Measurements from ENCODE around the gene WDR82.
A peak's percentile ranks its signal among the peaks of the same experiment; 100 is the strongest.

Gene WDR82

DNA sequence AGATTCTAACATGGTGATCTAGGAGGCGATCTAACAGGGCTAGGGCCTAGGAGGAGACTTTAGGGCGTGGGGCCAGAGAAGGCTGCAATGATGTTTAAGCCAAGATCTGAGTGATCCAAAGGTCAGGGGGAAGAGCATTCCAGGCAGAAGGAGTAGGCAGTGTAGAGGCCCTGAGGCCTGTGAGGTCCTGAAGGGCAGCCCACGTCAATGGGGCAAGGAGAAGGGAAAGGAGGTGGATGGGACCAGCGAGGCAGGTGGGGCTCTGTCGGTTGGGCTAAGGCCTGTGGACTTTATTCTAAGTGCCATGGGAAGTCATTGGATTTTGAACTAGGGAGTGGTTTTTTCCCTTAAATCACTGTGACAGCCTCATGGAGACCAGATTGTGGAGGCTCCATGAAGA, 27.5 kb upstream of the WDR82 start:
- Mint-ChIP-seq H3K4me1 (peaks cover 28% of the 10 kb centered on the region), H3K4me3 (no peak overlapping the region), H3K36me3 (ENCODE audit: low read depth) (no peaks in the 10 kb centered on the region), H3K27ac (no peak overlapping the region), H3K9me3 (no peaks in the 10 kb centered on the region), H3K27me3 (ENCODE audit: low read depth, poor library complexity) (peaks cover 27% of the 10 kb centered on the region)
- no peak for DNase-seq
- no peak for TF ChIP-seq CTCF (IDR thresholded peaks at IDR 0.05)

GRCh38 chr3:52303811-52304210, 25.4 kb upstream of the WDR82 start:
- H3K9me3 Mint-ChIP-seq, result no peaks in the 10 kb centered on the region
- peaks cover 19% of the 10 kb centered on the region for H3K27me3 Mint-ChIP-seq (ENCODE audit: low read depth, poor library complexity)
- no peak overlapping the region for H3K4me3 Mint-ChIP-seq
- no peak for TF ChIP-seq CTCF (IDR thresholded peaks at IDR 0.05)
- H3K27ac Mint-ChIP-seq, result no peak overlapping the region
- H3K4me1 Mint-ChIP-seq, result peaks cover 50% of the 10 kb centered on the region
- no peaks in the 10 kb centered on the region for H3K36me3 Mint-ChIP-seq (ENCODE audit: low read depth)
- DNase-seq, result no peak

DNA sequence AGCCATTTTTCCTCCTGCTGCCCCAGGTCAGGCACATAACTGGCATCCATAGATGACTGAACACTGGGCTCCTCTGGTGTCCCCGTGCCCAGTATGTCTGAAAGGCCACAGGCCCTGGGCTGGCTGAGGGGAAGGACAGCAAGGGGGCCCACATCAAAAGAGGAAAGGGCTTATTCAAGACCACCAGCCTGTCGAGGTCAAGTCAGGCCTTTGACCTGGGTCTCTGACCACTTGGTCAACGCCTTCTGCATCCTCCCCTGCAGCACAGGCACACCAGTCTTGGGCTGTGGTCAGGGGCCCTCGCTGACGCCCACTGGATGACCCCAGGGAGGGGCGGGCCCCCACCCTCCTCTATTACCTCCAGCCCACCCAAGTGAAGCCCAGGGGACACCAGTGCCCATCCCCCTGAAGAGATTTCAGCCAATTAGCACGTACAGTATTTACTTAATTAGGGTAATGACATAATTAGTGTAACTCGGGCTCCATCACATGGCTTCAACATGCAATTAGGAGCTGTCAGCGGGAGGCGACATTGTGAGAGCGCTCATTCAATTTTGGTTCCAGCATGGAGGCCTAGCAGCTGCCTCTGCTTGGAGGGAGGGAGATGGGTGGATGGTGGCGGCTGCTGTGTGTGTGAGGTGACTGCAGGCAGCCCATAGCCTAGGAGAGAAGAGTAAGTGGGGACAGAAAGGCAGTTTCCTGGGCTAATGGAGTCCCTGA, 24.1 kb upstream of the WDR82 start:
- peaks cover 16% of the 10 kb centered on the region for H3K27me3 Mint-ChIP-seq (ENCODE audit: low read depth, poor library complexity)
- peaks cover 52% of the 10 kb centered on the region for H3K4me1 Mint-ChIP-seq
- no peak for TF ChIP-seq CTCF (IDR thresholded peaks at IDR 0.05)
- H3K9me3 Mint-ChIP-seq, result no peaks in the 10 kb centered on the region
- no peak overlapping the region for H3K4me3 Mint-ChIP-seq
- DNase-seq, result no peak
- no peaks in the 10 kb centered on the region for H3K36me3 Mint-ChIP-seq (ENCODE audit: low read depth)
- H3K27ac Mint-ChIP-seq, result no peak overlapping the region

DNA sequence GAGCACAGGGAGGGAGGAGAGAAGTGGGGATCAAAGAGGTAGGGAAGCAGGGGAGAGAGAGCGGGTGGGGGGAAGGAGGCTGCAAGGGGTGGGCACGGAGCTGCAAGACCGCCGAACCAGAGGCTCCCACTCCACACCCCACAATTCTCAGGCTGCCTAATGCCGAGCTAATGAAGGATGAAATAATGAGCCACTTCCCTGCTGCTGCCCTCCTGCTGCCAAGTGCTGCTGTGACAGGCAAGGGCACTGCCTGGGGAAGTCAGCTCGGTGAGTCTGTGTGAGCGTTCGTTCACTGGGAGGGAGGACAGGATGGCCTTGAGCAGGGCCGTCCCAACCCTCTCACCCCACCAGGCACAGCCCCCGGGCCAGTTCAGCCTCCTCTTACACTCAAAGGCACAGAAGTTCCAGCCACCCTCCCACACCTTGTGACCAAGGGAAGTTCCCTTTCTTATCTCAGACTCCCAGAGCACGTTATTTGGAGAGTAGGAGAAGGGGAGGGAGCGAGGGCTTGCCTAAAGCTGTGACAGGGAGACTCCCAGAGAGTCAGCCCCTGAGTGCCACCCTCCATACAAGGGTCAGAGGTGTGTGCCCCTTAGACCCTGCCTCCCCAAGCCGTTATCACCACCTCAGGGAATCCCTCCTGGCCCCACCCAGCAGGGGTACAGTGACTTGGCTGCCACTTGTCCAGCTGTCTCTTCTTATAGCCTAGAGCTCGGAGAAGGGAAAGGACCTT, 21.6 kb upstream of the WDR82 start:
- peak overlapping the region; percentile 75 for H3K4me3 Mint-ChIP-seq
- no peak overlapping the region for H3K27ac Mint-ChIP-seq
- H3K27me3 Mint-ChIP-seq (ENCODE audit: low read depth, poor library complexity), result peaks cover 8% of the 10 kb centered on the region
- peaks cover 52% of the 10 kb centered on the region for H3K4me1 Mint-ChIP-seq
- DNase-seq, result peak; percentile 52
- no peaks in the 10 kb centered on the region for H3K36me3 Mint-ChIP-seq (ENCODE audit: low read depth)
- TF ChIP-seq CTCF (IDR thresholded peaks at IDR 0.05), result no peak
- H3K9me3 Mint-ChIP-seq, result no peaks in the 10 kb centered on the region

GRCh38 chr3:52299247-52299878, 20.9 kb upstream of the WDR82 start:
- no peaks in the 10 kb centered on the region for H3K9me3 Mint-ChIP-seq
- no peaks in the 10 kb centered on the region for H3K36me3 Mint-ChIP-seq (ENCODE audit: low read depth)
- peaks cover 52% of the 10 kb centered on the region for H3K4me1 Mint-ChIP-seq
- DNase-seq, result no peak
- peak overlapping the region; percentile 75 for H3K4me3 Mint-ChIP-seq
- H3K27me3 Mint-ChIP-seq (ENCODE audit: low read depth, poor library complexity), result peaks cover 4% of the 10 kb centered on the region
- H3K27ac Mint-ChIP-seq, result no peak overlapping the region
- TF ChIP-seq CTCF (IDR thresholded peaks at IDR 0.05), result no peak
